GM18873 (cell line): ENCODE measurements around the gene SLC12A4.
"Not testable (repeated sequence)": the region's sequence is repeated elsewhere in the genome, so short reads cannot be mapped to it uniquely, and the experiment has no call there.

ENCODE experiments used
- ATAC-seq: cut with Tn5 transposase; IDR thresholded peaks from one replicate; pipeline ENCODE4 v1.9.1; 2021; ENCODE audit warnings: mild to moderate bottlenecking, moderate library complexity, moderate number of reproducible peaks; ENCODE audit not compliant: unreplicated experiment, low FRiP score

Gene SLC12A4

DNA sequence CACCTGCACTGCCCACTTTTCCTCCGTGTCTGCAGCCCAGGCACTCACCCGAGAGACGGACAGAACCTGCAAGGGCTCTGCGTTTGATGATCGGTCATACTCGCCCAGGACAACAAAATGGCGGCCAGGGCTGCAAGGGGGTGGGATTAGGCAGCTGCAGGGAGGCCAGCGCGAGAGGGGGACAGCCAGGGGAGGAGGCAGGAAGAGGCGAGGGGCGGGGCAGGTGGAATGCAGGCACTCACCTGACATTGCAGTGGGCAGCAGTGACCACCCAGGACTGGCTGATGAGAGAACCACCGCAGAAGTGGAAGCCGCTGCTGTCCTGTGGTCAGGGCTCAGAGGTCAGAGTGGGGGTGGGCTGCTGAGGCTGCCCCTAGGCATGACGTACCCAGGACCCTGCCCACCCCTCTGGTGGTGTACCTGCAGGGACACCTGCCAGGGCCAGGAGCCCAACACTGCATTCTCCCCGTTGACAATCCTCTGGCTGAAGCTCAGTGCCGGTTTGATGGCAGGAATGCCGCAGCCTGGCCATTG is 37.7 kb downstream of the SLC12A4 start:
- no peak for ATAC-seq

DNA sequence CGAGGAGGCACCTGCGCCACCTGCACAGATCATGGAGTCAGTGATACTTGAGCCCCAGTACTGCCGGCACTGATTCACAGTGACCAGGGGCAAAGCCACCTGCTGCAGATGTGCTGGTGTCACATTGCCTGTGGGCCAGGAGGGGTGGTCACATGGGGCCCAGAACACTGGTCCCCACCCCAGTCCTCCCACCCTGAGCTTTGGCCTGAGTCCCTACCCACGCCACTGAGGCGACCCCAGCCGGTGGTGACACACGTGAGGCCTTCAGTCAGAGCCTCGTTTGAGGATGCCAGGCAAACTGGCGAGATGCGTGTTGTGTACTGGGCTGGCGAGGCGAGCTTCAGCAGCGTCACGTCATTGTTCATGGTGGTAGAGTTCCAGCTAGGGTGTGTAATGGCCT is 38.2 kb downstream of the SLC12A4 start:
- ATAC-seq = no peak

DNA sequence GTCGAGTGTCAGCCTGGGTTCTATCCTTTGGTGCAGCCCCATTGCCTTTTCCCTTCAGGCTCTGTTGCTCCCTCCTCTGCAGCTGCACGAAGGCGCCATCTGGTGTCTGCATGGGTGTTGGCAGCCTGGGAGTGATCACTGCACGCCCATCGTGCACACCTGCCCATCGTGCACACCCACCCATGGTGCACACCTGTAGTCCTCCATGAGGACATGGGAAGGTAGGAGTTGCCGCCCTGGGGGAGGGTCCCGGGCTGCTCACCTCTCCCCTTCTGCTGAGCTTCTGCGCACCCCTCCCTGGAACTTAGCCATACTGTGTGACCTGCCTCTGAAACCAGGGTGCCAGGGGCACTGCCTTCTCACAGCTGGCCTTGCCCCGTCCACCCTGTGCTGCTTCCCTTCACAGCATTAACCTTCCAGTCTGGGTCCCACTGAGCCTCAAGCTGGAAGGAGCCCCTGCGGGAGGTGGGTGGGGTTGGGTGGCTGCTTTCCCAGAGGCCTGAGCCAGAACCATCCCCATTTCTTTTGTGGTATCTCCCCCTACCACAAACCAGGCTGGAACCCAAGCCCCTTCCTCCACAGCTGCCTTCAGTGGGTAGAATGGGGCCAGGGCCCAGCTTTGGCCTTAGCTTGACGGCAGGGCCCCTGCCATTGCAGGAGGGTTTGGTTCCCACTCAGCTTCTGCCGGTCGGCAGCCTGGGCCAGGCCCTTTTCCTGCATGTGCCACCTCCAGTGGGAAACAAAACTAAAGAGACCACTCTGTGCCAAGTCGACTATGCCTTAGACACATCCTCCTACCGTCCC is 39.7 kb downstream of the SLC12A4 start:
- ATAC-seq = no peak

DNA sequence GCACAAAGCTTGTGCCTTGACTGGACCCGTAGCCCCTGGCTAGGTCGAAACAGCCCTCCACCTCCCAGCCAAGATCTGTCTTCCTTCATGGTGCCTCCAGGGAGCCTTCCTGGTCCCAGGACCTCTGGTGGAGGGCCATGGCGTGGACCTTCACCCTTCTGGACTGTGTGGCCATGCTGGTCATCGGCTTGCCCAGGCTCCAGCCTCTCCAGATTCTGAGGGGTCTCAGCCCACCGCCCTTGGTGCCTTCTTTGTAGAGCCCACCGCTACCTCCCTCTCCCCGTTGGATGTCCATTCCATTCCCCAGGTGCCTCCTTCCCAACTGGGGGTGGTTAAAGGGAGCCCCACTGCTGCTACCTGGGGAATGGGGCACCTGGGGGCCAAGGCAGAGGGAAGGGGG is 40.3 kb downstream of the SLC12A4 start:
- no peak for ATAC-seq

DNA sequence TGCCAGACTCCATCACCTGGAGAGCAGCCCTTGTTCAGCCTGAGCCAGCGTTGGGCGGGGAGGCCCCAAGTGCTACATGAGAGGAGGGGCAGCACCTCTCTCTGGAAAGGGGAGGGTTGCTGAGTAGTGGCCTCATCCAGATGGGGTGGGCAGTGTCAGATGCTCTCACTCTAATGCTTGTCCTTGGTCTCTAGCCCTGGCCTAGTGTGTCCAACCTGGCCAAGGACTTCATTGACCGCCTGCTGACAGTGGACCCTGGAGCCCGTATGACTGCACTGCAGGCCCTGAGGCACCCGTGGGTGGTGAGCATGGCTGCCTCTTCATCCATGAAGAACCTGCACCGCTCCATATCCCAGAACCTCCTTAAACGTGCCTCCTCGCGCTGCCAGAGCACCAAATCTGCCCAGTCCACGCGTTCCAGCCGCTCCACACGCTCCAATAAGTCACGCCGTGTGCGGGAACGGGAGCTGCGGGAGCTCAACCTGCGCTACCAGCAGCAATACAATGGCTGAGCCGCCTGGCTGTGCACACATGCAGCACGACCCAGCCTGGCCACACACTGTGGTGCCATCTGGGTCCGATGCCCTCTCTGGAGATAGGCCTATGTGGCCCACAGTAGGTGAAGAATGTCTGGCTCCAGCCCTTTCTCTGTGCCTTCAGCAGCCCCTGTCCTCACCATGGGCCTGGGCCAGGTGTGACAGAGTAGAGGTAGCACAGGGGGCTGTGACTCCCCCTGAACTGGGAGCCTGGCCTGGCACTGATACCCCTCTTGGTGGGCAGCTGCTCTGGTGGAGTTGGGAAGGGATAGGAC is 41.1 kb downstream of the SLC12A4 start:
- no peak for ATAC-seq

DNA sequence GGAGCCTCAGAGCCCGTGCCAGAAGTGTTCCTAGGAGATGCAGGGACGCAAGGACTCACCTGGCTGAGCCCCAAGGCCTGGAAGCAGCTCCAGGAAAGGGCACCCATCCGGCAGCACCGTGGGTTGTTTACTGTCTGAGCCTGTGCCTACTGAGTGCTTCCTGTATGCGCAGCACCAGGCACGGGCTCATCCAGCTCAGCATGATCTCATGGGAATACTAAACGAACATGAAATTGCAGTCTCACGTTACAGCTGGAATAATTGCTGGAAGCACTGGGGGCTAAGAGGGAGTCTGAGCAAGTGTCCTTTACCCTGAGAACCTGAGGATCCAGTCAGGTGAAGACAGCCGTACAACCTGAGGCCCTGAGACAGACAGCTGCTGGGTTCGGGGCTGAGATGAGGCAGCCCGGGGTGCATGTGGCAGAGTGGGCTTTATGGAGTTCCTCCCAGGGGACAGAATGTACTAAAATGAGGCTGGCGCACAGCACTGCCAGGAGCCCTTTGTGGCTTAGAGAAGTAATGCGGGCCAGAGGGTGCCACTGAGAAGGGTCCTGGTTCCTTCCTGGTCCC is 42.2 kb downstream of the SLC12A4 start:
- ATAC-seq = no peak

DNA sequence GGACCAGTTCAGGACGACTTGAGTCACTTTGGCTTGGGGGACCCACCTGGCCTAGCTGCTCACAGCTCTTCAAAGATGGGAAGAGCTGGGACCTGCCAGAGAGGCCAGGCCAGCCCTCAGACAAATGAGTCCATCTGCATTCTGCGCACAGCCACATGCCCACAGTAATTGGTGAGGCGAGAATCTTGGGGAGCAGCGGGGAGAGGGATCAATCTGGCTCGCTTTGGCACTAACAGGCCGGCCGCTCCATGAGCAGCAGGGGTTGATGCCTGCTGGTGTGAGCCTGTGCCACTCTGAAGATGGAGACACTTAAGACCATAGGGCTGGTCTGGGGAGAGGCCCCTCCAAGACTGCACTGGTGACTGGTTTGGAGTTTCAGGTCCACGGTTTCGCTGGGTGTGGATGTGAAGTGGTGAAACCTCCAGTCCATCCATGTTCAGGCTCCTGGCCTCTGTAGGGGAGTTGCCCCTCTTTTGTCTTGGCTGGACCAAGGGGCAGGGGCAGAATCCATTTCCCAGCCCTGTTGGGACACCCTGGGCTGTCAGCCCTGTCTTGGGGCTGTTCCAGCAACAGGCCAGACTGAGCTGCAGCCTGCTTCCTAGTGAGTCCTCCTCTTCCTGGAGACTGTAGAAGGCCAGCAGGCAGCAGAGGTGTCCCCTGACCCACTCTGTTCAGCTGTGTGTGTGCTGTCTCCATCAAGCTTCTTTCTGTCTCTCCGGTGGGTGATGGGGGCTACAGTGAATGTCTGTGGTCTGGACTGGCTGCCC is 44.1 kb downstream of the SLC12A4 start:
- ATAC-seq = no peak

DNA sequence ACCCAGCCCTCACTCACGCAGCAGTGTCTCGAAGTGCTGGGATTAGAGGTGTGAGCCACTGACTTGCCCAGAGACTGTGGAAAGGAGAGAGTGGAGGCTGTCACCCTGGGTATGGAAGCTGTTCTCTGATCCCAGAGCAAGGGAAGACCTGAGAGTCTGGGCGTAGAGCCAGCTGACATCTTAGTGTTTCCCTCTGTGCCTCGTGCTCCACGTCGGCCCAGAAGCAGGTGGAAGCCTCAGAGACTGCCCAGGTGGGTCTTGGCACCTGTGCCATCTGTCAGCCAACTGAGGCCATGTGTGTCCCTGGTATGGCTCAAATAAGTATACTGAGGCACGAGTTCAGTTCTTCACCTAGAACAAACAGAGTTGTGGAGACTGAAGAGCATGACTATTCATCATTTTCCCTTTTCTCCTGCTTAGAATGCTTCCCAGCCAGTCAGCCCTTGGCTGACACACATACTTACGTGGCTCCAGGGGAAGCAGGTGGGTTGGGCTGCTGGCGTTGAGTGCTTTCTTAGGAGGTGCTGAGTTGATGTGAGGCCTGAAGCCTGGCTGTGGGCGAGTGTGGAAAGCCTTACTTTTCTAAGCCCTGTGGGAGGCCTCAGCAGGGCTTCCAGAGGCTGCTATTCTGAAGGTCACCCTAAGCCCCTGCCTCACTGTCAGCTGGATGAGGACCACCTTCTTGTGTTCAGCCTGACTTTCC is 44.9 kb downstream of the SLC12A4 start:
- ATAC-seq = no peak

DNA sequence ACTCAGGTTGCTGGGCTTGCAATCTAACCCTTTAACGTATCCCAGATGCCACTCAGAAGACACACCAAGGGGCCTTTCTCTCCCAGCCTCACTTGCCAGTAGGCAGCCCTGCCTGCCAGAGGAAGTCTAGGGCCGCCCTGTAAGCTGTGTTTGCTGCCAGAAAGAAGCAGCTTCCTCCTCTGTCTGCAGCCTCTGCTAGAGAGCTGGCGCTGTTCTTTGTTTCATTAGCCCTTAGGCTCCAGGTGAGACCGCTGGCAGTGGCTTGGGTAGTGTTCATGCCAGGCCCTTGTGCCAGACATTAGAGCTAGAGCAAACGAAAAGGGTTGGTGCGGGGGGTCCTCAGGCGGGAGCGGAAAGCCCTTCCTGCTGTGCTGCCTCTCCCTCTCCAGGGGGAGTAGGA is 45.7 kb downstream of the SLC12A4 start:
- ATAC-seq = no peak

DNA sequence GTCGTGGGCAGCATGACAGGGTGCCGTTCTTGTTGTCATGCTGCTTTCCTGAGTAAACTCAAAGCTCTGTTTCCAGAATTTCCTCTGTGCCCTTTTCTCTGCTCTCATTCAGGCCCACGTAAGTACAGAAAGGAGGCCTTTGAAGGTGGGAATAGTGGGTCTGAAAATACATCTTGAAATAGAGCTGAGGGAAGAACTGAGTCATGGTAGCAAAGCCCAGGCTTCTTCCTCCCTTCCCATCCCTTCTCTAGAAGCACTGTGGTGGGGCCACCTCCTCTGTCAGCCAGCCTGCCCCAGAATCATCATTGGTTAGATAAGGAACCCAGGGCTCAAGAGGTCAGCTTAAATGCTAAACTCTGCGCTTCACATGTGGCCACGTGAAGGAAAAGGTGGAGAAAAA is 46.2 kb downstream of the SLC12A4 start:
- ATAC-seq = no peak

DNA sequence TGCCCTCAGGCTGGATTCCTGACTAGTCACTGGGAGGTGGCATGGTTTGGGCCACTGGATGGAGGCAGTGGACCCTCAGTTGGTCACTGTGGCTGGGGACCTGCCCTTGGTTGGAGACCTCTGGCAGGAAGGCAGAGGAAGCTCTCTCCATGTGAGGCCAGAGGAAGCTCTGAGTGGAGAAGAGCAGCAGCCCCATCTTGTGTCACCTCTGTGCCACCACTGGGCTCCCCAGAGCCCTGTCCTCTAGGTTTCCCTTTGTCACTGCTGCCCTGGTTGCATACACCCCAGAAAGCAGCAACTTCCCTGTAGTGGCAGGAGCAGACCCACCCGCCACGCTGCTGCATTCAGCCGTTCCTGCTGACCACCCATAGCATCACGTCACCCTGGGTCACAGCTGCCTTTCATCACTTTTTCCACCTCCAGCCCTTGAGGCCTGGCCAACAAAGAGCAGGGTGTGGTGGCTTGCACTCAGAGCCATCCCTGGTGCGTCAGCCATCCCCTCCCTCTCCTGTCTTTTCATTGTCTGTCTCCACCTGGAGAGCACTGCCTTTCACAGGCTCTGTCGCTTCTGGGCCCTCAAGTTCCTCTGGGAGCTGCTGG is 48.7 kb downstream of the SLC12A4 start:
- ATAC-seq = no peak

DNA sequence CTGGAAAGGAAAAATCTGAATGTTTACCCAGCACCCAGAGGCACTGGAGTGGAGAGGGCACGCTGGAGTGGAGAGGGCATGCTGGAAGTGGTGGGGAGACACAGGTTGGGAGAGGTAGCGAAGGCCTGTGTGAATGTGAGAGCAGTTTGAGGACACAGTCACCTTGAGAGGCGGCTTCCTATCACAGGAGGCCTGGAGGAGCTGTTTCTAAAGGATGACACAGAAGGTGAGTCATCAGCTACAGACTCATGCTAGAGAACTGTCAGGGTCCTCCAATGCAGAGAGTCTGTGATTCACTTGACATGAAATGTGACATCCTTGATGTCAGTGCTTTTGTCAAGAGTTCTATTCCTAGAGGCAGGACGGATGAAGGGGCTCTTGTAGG is 50.6 kb downstream of the SLC12A4 start:
- no peak for ATAC-seq

DNA sequence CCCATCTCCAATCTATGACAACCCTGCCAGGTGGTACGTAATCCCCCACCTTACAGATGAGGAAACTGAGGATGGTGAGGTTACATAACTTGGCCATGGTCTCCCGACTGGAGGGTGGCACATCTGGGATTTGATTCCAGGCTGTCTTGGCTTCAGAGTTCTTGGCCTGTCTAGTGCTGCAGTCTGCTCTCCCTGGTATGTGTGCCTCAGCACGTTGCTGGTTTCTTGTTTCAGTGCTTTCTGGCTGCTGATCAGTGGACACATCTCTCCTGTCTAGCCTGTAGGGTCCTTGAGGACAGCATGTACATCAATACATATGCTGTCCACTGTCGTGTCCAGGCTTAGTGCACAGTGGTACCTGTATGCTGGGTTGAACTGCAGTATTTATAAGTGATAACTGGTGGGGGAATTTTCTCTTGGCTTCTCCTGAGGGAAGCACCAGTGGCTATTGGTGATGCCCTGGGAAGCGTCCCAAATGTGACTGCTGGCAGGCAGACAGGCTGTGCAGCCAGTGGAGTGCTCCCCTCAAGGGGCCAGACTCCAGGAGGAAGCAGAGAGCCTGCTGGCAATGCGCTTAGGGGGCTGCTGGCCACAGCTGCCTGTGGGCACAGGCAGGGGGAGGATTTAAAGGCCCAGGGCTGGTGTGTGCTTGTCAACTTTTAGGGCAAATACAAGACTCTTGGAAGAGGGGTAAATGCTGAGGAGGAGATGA is 51.1 kb downstream of the SLC12A4 start:
- ATAC-seq = no peak

DNA sequence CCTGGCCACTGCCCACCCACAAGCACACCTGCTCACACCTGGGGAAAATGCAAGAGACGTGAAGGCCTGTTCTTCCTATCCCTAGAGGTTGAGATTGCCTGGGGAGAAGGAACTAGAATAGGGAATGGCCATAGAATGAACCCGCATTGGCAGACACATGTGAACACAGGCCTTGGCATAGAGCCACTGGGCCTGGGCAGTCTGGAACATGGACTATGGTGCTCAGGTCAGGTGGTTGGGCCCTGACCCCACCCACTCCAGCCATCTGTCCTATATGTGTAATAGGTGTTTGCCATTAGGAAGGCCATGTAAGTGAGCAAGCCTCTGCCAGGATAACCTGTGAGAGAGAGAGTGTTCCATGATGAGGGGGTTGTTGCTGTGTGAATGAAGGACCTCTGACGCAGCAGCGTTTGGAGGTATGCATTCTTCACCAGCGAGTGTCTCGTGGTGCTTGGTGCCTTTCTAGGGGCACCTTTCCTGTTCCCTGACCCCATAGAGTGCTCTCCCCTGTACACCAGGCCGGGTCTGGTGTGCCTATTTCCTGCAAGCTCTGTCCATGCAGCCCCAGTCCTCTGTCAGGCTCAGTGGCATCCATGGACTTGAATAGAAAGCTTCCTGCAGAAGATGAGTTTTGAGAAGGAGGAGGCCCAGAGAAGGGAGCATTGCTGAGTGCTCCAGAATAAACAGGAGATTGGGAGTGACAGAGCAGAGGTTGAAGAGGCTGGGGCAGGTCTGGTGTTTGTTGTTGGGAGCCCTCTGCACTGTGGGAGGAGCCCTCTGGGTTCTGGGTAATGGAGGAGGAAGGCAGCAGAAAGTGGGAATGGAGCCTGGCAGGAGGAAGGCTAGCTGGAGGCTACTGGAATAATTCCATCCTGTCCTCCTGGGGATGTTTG is 52.4 kb downstream of the SLC12A4 start:
- ATAC-seq = no peak

DNA sequence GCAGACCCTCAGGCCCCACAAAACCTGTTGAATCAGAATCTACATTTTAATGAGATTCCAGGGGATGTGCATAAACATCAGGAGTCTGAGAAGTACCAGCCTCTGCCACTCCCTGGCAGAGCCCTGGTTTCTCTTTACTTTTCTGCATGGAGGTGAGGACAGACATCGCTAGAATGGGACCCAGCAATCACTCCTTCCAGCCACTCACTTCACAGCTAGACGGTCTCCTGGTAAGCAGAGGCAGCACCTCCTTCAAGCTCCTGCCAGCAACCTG is 53.0 kb downstream of the SLC12A4 start:
- ATAC-seq = not testable (repeated sequence)

DNA sequence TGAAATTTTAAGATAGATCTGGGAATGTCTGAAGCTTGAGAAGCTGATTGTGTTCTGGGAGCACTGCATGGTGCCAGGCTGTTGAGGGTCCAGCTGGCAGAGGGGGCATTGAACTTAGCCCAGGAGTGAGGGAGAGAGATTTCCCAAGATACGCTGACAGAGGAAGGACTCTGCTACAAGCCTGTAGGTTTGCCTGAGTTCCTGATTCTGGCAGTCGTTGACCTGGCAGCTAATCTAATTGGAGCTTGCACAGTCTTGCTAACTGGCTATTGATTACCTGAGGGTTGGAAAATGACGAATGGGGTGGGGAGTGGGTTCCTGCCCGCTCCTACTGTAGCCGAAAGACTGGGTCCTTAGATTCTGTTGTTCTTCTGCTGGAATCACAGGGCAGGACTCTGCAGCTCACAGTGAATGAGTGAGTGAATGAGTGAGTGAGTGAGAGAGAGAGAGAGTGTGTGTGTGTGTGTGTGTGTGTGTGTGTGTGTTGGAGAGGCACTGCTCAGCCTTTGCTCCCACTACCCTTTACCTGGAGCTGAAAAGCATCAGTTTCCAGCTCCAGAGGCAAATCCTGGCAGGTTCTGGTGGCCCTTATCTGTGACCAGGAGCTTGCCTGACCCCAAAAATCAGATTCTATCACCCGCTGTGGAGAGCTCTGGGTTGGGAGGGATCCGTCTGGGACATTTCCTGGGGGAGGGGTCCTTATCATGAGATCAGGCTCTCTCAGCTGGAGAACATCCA is 53.5 kb downstream of the SLC12A4 start:
- ATAC-seq = no peak

DNA sequence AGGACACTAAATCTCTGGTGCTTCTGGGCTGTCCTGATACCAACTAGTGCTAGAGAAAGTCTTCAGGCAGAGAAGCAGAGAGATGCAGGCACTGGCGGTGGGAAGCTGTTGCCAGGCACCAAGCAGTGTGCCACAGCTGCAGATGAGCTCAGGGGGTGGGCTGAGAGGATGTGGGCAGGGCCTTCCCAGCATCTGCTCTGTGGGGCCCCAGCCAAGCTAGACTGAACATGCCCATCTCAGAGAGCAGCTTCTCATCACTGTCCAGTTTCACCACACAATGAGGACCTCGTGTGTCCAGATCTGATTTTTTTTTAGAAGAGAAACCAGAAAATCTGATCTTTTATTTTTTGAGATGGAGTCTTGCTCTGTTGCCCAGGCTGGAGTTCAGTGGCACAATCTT is 58.3 kb downstream of the SLC12A4 start:
- no peak for ATAC-seq
